NCI-H2081 treated with DMSO at 0.1 percent for 48 hours (cell line): Measurements from ENCODE around the gene CDSN.

ENCODE experiments used
- DNase-seq: peaks from one replicate; lab custom pipeline; 2025; lab: John Stamatoyannopoulos, UW

Gene CDSN

GRCh38 chr6:31116661-31117385, 3.4 kb downstream of the CDSN start:
- DNase-seq = no peak

- no peak for DNase-seq
These were observed 4.2 kb downstream of the CDSN start for GRCh38 chr6:31115941-31116560.

- no peak for DNase-seq
These were observed 5.0 kb downstream of the CDSN start for GRCh38 chr6:31114970-31115849.

- no peak for DNase-seq
These were observed 5.7 kb downstream of the CDSN start, which contains the start of gene PSORS1C1 for GRCh38 chr6:31114541-31114878. TSS of gene PSORS1C1 (plus strand) at chr6:31114800. CDS start at chr6:31129633, 14,833 bp downstream.

- no peak for DNase-seq
These were observed 6.2 kb downstream of the CDSN start for GRCh38 chr6:31113861-31114540.

- no peak for DNase-seq
These were observed 7.8 kb downstream of the CDSN start, which contains the start of gene C6orf15 for GRCh38 chr6:31112478-31112877. TSS of gene C6orf15 (minus strand) at chr6:31112575. CDS start at chr6:31112555, 20 bp downstream.

- no peak for DNase-seq
These were observed 8.5 kb downstream of the CDSN start for GRCh38 chr6:31111712-31112111.

GRCh38 chr6:31110825-31111582, 9.2 kb downstream of the CDSN start:
- DNase-seq = no peak

GRCh38 chr6:31107052-31107451, 13.2 kb downstream of the CDSN start:
- DNase-seq = no peak

GRCh38 chr6:31103136-31103535, 17.1 kb downstream of the CDSN start:
- no peak for DNase-seq

GRCh38 chr6:31098449-31098938, 21.8 kb downstream of the CDSN start:
- no peak for DNase-seq

- no peak for DNase-seq
These were observed 23.6 kb downstream of the CDSN start for GRCh38 chr6:31096656-31097055.

GRCh38 chr6:31096215-31096614, 24.0 kb downstream of the CDSN start:
- DNase-seq = no peak

GRCh38 chr6:31094389-31094881, 25.8 kb downstream of the CDSN start:
- no peak for DNase-seq

- DNase-seq = no peak
These were observed 27.3 kb downstream of the CDSN start for GRCh38 chr6:31092769-31093505.

GRCh38 chr6:31092238-31092637, 28.0 kb downstream of the CDSN start:
- DNase-seq = no peak

GRCh38 chr6:31091680-31092079, 28.6 kb downstream of the CDSN start:
- no peak for DNase-seq

- no peak for DNase-seq
These were observed 29.3 kb downstream of the CDSN start for GRCh38 chr6:31090973-31091364.

- no peak for DNase-seq
These were observed 29.8 kb downstream of the CDSN start for GRCh38 chr6:31090275-31090972.
